GM12801 (cell line): ENCODE results near the gene LIMK1.

Experiments
- CTCF ChIP-seq: IDR thresholded peaks from one replicate; pipeline ENCODE4 v1.5.1; 2011; ENCODE audit warnings: control low read depth; ENCODE audit not compliant: insufficient read length; ENCODE audit errors: extremely low read depth

Gene LIMK1

DNA sequence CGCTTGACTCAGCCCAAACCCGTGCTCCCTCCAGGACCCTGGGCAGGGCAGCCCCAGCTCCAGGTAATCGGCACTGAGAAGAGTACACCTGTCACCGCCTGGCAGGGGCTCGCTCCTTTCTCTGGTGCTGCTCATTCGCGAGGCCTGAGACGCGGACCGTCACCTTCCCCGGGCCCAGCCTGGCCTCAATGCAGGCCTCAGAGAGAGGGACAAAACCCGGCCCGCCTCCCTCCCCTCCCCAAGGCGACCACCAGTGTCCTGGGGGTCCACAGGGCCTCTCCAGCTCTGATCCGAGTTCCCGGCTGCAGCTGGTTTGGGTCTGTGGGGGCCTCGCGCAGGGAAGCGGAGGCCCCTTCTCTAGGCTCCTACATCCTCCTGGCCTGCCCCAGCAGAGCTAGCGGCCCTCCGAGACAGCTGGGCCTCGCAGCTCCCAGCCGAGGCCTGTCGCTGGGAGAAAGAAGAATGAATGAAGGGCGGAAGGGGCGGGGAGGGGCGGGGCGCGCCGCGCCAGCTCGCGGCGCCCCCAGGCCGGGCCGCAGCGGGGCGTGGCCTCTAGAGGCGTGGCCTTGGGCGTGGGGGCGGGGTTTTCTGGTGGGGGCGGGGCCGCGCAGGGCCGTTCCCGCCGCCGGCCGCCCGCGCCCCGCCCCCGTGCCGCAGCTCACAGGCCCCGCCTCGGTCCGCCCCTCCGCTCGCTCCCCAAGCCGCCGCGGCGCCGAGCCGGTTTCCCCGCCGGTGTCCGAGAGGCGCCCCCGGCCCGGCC lies at the start of gene LIMK1:
Gene LIMK1 (plus strand): TSS at position 688 of the 760 bp plus-strand sequence. CDS start 187 bp downstream, outside the sequence.
- no peak for TF ChIP-seq CTCF

DNA sequence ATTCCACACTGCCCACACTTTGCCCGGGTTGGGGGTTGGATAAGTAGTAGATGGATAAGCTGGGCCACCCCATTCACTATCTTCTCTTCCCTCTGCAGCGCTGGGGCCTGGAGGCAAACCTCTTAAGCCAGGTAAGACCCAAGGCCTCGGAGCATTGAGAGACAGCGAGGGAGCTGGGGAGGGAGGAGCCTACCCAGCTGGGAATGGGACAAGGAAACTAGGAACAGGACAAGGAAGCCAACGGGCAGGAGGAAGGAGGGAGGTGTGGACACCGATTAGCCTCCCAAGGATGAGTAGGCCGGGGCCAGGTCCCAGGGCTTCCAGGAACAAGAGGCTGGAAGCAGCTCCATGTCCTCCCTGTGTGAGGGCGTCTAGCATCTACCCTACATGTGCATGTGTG lies 46.0 kb upstream of the LIMK1 start:
- no peak for TF ChIP-seq CTCF

GRCh38 chr7:74038194-74038961 lies 45.2 kb upstream of the LIMK1 start:
- TF ChIP-seq CTCF = no peak

- TF ChIP-seq CTCF = no peak
Measured at GRCh38 chr7:74039337-74039736, 44.3 kb upstream of the LIMK1 start.

DNA sequence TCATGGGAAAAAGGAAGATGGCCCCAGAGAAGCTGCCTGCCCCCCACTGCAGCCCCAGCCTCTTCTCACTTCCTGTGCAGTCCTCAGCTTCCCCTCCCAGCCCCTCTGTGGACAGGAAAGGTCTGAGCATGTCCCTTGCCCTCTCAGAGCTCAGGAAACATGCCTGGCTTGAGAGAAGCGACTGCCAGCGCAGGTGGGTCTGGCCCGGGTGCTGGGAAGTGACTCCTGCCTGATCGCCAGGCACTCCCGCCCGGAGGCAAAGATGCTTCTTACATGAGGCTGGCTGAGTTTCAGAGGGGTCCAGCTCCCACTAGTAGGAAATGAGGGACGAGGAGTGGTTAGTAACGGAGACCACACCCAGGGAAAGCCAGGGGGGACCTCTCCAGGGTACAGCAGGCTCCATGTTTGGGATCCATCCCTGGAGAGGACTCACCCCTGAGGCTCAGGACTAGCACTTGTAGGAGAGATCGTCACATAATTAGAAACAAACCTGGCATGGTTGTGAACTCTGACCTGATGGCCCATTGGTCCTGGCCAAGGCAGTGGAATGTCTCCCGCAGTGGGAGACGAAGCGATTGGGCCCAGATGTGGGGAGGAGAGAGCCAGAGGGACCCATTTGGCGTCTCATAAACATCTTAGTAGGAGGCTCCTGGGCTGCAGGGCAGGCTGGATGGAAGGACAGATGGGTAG lies 43.4 kb upstream of the LIMK1 start:
- TF ChIP-seq CTCF = no peak

- no peak for TF ChIP-seq CTCF
Measured at GRCh38 chr7:74040791-74041520, 42.6 kb upstream of the LIMK1 start.
